ENCODE data around the gene PAPPA2. TPM values are rescaled to one million over a fixed set of nuclear protein-coding genes. Genes with fewer than 3 reads are reported as not detected.

PAPPA2 gene
- total and polyA plus RNA-seq, 12 donors, result 0.06 to 1.3 (median 0.29) TPM

- WGBS, 2 donors, result 59 to 67% methylated on average over 4 of the region's 4 CpGs
- no peak overlapping the region for H3K4me3 ChIP-seq
- no peak for ATAC-seq
- no peaks in the 10 kb centered on the region for H3K36me3 ChIP-seq
- H3K27me3 ChIP-seq, result no peaks in the 10 kb centered on the region
- intact Hi-C loops (cut with DNase I), result no loop called here
- DNase-seq, result no peak
- no peak overlapping the region for H3K27ac ChIP-seq
- H3K4me1 ChIP-seq, result peaks cover 0 to 9% (median 0%) of the 10 kb centered on the region in 9 donors
- H3K9me3 ChIP-seq, result no peaks in the 10 kb centered on the region
- TF ChIP-seq, protein P1, sequence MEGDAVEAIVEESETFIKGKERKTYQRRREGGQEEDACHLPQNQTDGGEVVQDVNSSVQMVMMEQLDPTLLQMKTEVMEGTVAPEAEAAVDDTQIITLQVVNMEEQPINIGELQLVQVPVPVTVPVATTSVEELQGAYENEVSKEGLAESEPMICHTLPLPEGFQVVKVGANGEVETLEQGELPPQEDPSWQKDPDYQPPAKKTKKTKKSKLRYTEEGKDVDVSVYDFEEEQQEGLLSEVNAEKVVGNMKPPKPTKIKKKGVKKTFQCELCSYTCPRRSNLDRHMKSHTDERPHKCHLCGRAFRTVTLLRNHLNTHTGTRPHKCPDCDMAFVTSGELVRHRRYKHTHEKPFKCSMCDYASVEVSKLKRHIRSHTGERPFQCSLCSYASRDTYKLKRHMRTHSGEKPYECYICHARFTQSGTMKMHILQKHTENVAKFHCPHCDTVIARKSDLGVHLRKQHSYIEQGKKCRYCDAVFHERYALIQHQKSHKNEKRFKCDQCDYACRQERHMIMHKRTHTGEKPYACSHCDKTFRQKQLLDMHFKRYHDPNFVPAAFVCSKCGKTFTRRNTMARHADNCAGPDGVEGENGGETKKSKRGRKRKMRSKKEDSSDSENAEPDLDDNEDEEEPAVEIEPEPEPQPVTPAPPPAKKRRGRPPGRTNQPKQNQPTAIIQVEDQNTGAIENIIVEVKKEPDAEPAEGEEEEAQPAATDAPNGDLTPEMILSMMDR (IDR thresholded peaks at IDR 0.05), result no peak
These were observed 395.5 kb downstream of the PAPPA2 start for GRCh38 chr1:176858433-176858916.

GRCh38 chr1:176863613-176864012 is 400.6 kb downstream of the PAPPA2 start:
- ATAC-seq (no peak), DNase-seq (no peak)
- no peaks in the 10 kb centered on the region for H3K9me3 ChIP-seq
- no peaks in the 10 kb centered on the region for H3K36me3 ChIP-seq
- intact Hi-C loops (cut with DNase I), result no loop called here
- H3K4me3 ChIP-seq, result no peak overlapping the region
- no peaks in the 10 kb centered on the region for H3K27me3 ChIP-seq
- 80 to 91% methylated on average over 4 of the region's 4 CpGs for WGBS, 2 donors
- H3K4me1 ChIP-seq, result no peaks in the 10 kb centered on the region
- no peak overlapping the region for H3K27ac ChIP-seq
- TF ChIP-seq, protein P1 (IDR thresholded peaks at IDR 0.05), result no peak

DNA sequence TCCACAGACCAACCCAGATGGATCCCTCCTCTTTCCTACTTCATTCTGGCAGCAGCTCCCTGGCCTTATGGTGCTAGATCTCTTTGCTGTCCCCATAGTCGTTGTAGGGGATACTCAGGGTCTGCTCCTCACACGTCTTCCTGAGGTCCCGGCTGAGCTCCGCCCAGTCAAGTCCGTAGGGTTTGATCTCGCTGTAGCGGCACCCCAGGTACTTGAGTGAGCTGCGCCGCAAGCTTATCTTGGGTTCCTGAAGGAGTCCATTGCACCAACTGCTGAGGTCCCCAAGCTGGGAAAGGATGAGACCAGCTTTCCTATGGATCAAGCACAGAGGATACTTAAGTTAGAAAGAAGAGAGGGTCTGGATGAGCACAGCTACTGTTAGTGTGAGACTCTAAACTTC is 401.2 kb downstream of the PAPPA2 start:
- TF ChIP-seq, protein P1 (IDR thresholded peaks at IDR 0.05), result no peak
- ATAC-seq (no peak), DNase-seq (no peak)
- Histone ChIP-seq H3K4me3 (no peak overlapping the region), H3K27me3 (no peaks in the 10 kb centered on the region), H3K4me1 (peaks cover 0 to 3% (median 0%) of the 10 kb centered on the region in 9 donors), H3K27ac (no peak overlapping the region), H3K36me3 (no peaks in the 10 kb centered on the region), H3K9me3 (no peaks in the 10 kb centered on the region)
- 87 to 92% methylated on average over 9 of the region's 9 CpGs for WGBS, 2 donors
- intact Hi-C loops (cut with DNase I), result no loop called here

DNA sequence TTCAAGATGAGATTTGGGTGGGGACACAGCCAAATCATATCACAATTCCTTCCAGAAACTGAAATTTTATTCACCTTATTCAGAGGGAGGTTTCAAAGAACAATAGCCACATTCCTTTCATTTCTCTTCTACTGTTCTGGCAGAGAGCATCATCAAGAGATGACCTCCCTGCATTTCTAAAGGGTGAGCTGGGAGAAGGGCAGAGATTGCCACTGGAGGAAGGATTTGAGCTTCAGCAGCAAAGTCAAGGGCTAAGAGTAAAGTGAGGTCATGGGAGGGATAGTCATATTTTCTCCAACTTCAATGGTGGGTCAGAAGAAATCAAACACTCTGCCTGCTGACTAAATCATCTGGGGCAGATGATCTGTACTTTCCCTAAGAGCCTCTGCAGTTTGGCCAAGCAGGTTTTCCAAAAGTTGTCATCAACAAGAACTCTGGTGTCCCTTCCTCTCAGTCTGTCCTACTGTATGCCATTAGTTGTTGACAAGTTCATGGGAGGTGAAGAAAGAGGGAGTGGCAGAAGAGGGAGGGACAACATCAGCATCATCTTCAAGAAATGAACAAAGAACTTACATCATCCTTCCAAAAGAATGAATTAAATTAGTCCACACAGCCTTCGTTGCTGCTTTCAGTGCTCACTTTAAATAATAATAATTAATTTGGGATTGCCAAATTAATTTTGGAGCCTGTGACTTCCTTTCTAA is 403.2 kb downstream of the PAPPA2 start:
- Histone ChIP-seq H3K4me3 (no peak overlapping the region), H3K27ac (no peak overlapping the region), H3K27me3 (peaks cover 0 to 4% (median 0%) of the 10 kb centered on the region in 7 donors), H3K4me1 (peaks cover 0 to 10% (median 0%) of the 10 kb centered on the region in 9 donors), H3K9me3 (no peaks in the 10 kb centered on the region), H3K36me3 (no peaks in the 10 kb centered on the region)
- ATAC-seq (no peak), DNase-seq (no peak)
- intact Hi-C loops (cut with DNase I), result no loop called here
- TF ChIP-seq, protein P1 (IDR thresholded peaks at IDR 0.05), result no peak
- WGBS, 2 donors, result 78 to 81% methylated on average over 1 of the region's 1 CpG
